K562 (cell line): Measurements from ENCODE around the gene ADAT2.

Experiments used
- ARHGAP35 ChIP-seq: fragments of 450-650 bp; IDR thresholded peaks from 2 replicates; pipeline ENCODE4 v1.6.1; 2018; ENCODE audit not compliant: partially characterized antibody
- BRCA1 ChIP-seq, 2 experiments: fragments of 450-650 bp in 1 of 2; sonication (generic) in 1 of 2; formaldehyde crosslinking in 1 of 2; IDR thresholded peaks; 2 replicates each; pipeline versions ENCODE4 v1.5.0 to v1.6.1; 2017 to 2020; ENCODE audit warnings: mild to moderate bottlenecking in 1 of 2, missing genetic modification reagents in 1 of 2
- C11orf30 ChIP-seq: fragments of 450-650 bp; IDR thresholded peaks from 2 replicates; pipeline ENCODE4 v1.6.1; 2016; ENCODE audit warnings: low read depth, mild to moderate bottlenecking
- EP300 ChIP-seq: IDR thresholded peaks from 2 replicates; pipeline ENCODE4 v1.6.1; 2012; ENCODE audit warnings: low read length, improper control_type of control experiment
- ESRRA ChIP-seq: fragments of 450-650 bp; IDR thresholded peaks from 2 replicates; pipeline ENCODE4 v1.6.1; 2014; ENCODE audit warnings: low read depth, mild to moderate bottlenecking, moderate library complexity, borderline replicate concordance
- EZH2 ChIP-seq: IDR thresholded peaks from 2 replicates; pipeline ENCODE4 v1.6.1; 2012; ENCODE audit warnings: low read depth, mild to moderate bottlenecking, inconsistent platforms, low read length, borderline replicate concordance
- LARP7 ChIP-seq: fragments of 450-650 bp; IDR thresholded peaks from 2 replicates; pipeline ENCODE4 v1.6.1; 2016
- SIN3A ChIP-seq, 2 experiments: fragments of 150-350 bp in 1 of 2; IDR thresholded peaks; 2 replicates each; pipeline ENCODE4 v1.6.1; 2011 to 2016; ENCODE audit warnings: borderline replicate concordance in 2 of 2, low read depth in 2 of 2, low read length in 2 of 2, mild to moderate bottlenecking in 2 of 2, moderate library complexity in 2 of 2; ENCODE audit not compliant: control insufficient read depth in 1 of 2
- ZNF12 ChIP-seq: sonication (generic); formaldehyde crosslinking; IDR thresholded peaks from 2 replicates; pipeline ENCODE4 v1.4.0; 2020; ENCODE audit warnings: mild to moderate bottlenecking, missing genetic modification reagents
- ZNF76 ChIP-seq: fragments of 250-450 bp; sonication (Bioruptor Pico); IDR thresholded peaks from 2 replicates; pipeline ENCODE4 v1.4.0; 2020; ENCODE audit warnings: mild to moderate bottlenecking, moderate library complexity, borderline replicate concordance
- TF ChIP-seq, protein P1 (sequence below), 3 experiments: IDR thresholded peaks in 2 of 3; conservative IDR thresholded peaks in 1 of 3; 2 replicates each; pipeline ENCODE4 v1.5.1; 2011 to 2012; ENCODE audit warnings: low read length in 3 of 3, mild to moderate bottlenecking in 3 of 3, control low read depth in 2 of 3, improper control_type of control experiment in 1 of 3, inconsistent platforms in 1 of 3, low read depth in 1 of 3, mixed read lengths in 1 of 3, moderate library complexity in 1 of 3; ENCODE audit not compliant: insufficient read depth in 2 of 3
- TF ChIP-seq, protein P2 (sequence below): sonication (generic); formaldehyde crosslinking; IDR thresholded peaks from 2 replicates; pipeline ENCODE4 v1.8.1; 2022; ENCODE audit warnings: missing genetic modification reagents

DNA sequence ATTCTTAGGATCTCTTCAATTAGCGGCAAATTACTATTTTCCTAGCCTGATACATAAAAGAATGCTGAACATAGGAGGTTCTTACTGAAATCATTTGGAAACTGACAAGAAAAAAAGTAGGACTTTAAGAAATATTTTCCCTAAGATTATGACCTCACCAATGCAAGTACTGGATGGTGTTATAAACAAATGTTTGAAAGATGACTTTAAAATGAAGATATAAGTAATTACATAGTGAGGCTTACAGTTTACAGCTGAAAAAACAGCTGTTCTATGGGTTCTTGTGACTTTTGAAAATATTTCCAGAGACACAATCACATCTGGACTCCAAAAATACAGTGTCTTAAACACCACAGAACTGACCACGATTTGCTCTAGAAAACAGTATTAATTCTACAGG, 64.9 kb downstream of the ADAT2 start:
- TF ChIP-seq LARP7 (no peak), EP300 (no peak), BRCA1 (IDR thresholded peaks at IDR 0.05) (no peak), BRCA1 (CRISPR knock-in tag; IDR thresholded peaks at IDR 0.05) (no peak), EZH2 (no peak), ARHGAP35 (no peak), C11orf30 (no peak), ZNF12 (CRISPR knock-in tag) (no peak), ZNF76 (no peak), ESRRA (no peak), SIN3A (IDR thresholded peaks at IDR 0.05; ENCODE audit: borderline replicate concordance in 2 of 2, control insufficient read depth in 1 of 2, low read depth in 2 of 2, low read length in 2 of 2) (no peak)
- TF ChIP-seq, protein P1, sequence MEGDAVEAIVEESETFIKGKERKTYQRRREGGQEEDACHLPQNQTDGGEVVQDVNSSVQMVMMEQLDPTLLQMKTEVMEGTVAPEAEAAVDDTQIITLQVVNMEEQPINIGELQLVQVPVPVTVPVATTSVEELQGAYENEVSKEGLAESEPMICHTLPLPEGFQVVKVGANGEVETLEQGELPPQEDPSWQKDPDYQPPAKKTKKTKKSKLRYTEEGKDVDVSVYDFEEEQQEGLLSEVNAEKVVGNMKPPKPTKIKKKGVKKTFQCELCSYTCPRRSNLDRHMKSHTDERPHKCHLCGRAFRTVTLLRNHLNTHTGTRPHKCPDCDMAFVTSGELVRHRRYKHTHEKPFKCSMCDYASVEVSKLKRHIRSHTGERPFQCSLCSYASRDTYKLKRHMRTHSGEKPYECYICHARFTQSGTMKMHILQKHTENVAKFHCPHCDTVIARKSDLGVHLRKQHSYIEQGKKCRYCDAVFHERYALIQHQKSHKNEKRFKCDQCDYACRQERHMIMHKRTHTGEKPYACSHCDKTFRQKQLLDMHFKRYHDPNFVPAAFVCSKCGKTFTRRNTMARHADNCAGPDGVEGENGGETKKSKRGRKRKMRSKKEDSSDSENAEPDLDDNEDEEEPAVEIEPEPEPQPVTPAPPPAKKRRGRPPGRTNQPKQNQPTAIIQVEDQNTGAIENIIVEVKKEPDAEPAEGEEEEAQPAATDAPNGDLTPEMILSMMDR (IDR thresholded peaks at IDR 0.05 in 2 of 3, conservative IDR thresholded peaks at IDR 0.05 in 1 of 3; ENCODE audit: insufficient read depth in 2 of 3, low read depth in 1 of 3, low read length in 3 of 3) = no peak
- TF ChIP-seq, protein P2, sequence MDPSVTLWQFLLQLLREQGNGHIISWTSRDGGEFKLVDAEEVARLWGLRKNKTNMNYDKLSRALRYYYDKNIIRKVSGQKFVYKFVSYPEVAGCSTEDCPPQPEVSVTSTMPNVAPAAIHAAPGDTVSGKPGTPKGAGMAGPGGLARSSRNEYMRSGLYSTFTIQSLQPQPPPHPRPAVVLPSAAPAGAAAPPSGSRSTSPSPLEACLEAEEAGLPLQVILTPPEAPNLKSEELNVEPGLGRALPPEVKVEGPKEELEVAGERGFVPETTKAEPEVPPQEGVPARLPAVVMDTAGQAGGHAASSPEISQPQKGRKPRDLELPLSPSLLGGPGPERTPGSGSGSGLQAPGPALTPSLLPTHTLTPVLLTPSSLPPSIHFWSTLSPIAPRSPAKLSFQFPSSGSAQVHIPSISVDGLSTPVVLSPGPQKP (CRISPR knock-in tag) = no peak
